GM19240 (cell line): ENCODE results near the gene KANK4.

Source experiments
- DNase-seq: peaks from one replicate; pipeline ENCODE4 v3.0.0; 2011; ENCODE audit warnings: low spot score; ENCODE audit not compliant: insufficient read length

Gene KANK4

GRCh38 chr1:62336995-62337705, 17.9 kb upstream of the KANK4 start:
- no peak for DNase-seq

- DNase-seq = no peak
Observed at GRCh38 chr1:62336638-62336994, 17.4 kb upstream of the KANK4 start.

GRCh38 chr1:62335656-62336055, 16.4 kb upstream of the KANK4 start:
- no peak for DNase-seq

GRCh38 chr1:62334434-62334985, 15.3 kb upstream of the KANK4 start:
- no peak for DNase-seq

- no peak for DNase-seq
Observed at GRCh38 chr1:62333441-62333840, 14.2 kb upstream of the KANK4 start.

GRCh38 chr1:62327360-62328055, 8.3 kb upstream of the KANK4 start:
- DNase-seq = no peak

- no peak for DNase-seq
Observed at GRCh38 chr1:62325681-62326080, 6.4 kb upstream of the KANK4 start.

GRCh38 chr1:62325081-62325480, 5.8 kb upstream of the KANK4 start:
- no peak for DNase-seq

- DNase-seq = no peak
Observed at GRCh38 chr1:62321446-62321845, 2.2 kb upstream of the KANK4 start.

- no peak for DNase-seq
Observed at GRCh38 chr1:62318320-62318755, 896 bp downstream of the KANK4 start.

- no peak for DNase-seq
Observed at GRCh38 chr1:62317021-62317768, 2.0 kb downstream of the KANK4 start.

GRCh38 chr1:62316135-62316534, 3.1 kb downstream of the KANK4 start:
- no peak for DNase-seq

- DNase-seq = no peak
Observed at GRCh38 chr1:62315387-62315786, 3.8 kb downstream of the KANK4 start.

GRCh38 chr1:62314454-62315350, 4.5 kb downstream of the KANK4 start:
- no peak for DNase-seq

GRCh38 chr1:62312698-62313097, 6.5 kb downstream of the KANK4 start:
- DNase-seq = no peak

GRCh38 chr1:62311473-62311943, 7.7 kb downstream of the KANK4 start:
- DNase-seq = no peak

- no peak for DNase-seq
Observed at GRCh38 chr1:62309906-62310305, 9.3 kb downstream of the KANK4 start.

- no peak for DNase-seq
Observed at GRCh38 chr1:62308606-62309005, 10.6 kb downstream of the KANK4 start.

- no peak for DNase-seq
Observed at GRCh38 chr1:62307895-62308492, 11.2 kb downstream of the KANK4 start.

GRCh38 chr1:62307446-62307845, 11.8 kb downstream of the KANK4 start:
- DNase-seq = no peak

- no peak for DNase-seq
Observed at GRCh38 chr1:62306065-62306464, 13.2 kb downstream of the KANK4 start.
